Keratinocyte (primary cell): Measurements from ENCODE around the gene RAB29.

Source experiments
- CTCF ChIP-seq, 3 experiments: IDR thresholded peaks in 1 of 3; conservative IDR thresholded peaks in 1 of 3; optimal IDR thresholded peaks in 1 of 3; 2 replicates in 2 of 3; 3 replicates in 1 of 3; pipeline versions ENCODE3 to v1.5.1; 2011; ENCODE audit warnings: low read length in 3 of 3, mild to moderate bottlenecking in 3 of 3, moderate library complexity in 2 of 3, control low read depth in 1 of 3, inconsistent platforms in 1 of 3; ENCODE audit not compliant: insufficient read depth in 2 of 3; ENCODE audit errors: extremely low read depth in 1 of 3
- EZH2 ChIP-seq: IDR thresholded peaks from one replicate; pipeline ENCODE4 v1.6.1; 2012; ENCODE audit warnings: inconsistent platforms, mild to moderate bottlenecking, low read length, moderate library complexity

- TF ChIP-seq CTCF (optimal IDR thresholded peaks at IDR 0.05 in 1 of 3, IDR thresholded peaks at IDR 0.05 in 1 of 3, conservative IDR thresholded peaks at IDR 0.05 in 1 of 3; ENCODE audit: extremely low read depth in 1 of 3, insufficient read depth in 2 of 3, low read length in 3 of 3) (no peak), EZH2 (no peak)
Measured at GRCh38 chr1:205803986-205804385, 28.7 kb upstream of the RAB29 start.
